HepG2 (cell line): ENCODE data around the gene HYAL2. TPM values are rescaled to one million over a fixed set of nuclear protein-coding genes. Genes with fewer than 3 reads are reported as not detected.

Experiments used
- AKNA ChIP-seq: sonication (generic); formaldehyde crosslinking; IDR thresholded peaks from 2 replicates; pipeline ENCODE4 v1.4.0; 2020; ENCODE audit warnings: missing genetic modification reagents, borderline replicate concordance
- CREB3 ChIP-seq: sonication (generic); formaldehyde crosslinking; IDR thresholded peaks from 2 replicates; pipeline ENCODE4 v1.5.0; 2020; ENCODE audit warnings: missing genetic modification reagents
- GATAD2A ChIP-seq: IDR thresholded peaks from 2 replicates; pipeline ENCODE4 v1.6.1; 2016
- HDAC6 ChIP-seq: fragments of 200-600 bp; sonication (generic); IDR thresholded peaks from 2 replicates; pipeline ENCODE4 v1.7.0; 2017; ENCODE audit warnings: mild to moderate bottlenecking, antibody characterized with exemption, low read length, low read depth
- HOXA7 ChIP-seq: sonication (generic); formaldehyde crosslinking; IDR thresholded peaks from 2 replicates; pipeline ENCODE4 v1.8.1; 2022; ENCODE audit warnings: mild to moderate bottlenecking, missing genetic modification reagents, moderate library complexity
- KDM5A ChIP-seq: fragments of 200-600 bp; sonication (generic); IDR thresholded peaks from 2 replicates; pipeline ENCODE4 v1.7.0; 2018; ENCODE audit warnings: antibody characterized with exemption, mild to moderate bottlenecking, low read length, borderline replicate concordance
- NRL ChIP-seq: sonication (generic); formaldehyde crosslinking; IDR thresholded peaks from 2 replicates; pipeline ENCODE4 v1.5.0; 2020; ENCODE audit warnings: missing genetic modification reagents, mild to moderate bottlenecking, moderate library complexity, borderline replicate concordance
- RERE ChIP-seq: IDR thresholded peaks from 2 replicates; pipeline ENCODE4 v1.6.1; 2016; ENCODE audit warnings: low read depth, missing genetic modification reagents, missing compliant biosample characterization
- SP1 ChIP-seq, 2 experiments: fragments of 450-650 bp in 1 of 2; sonication (generic) in 1 of 2; formaldehyde crosslinking in 1 of 2; IDR thresholded peaks; 2 replicates each; pipeline versions ENCODE4 v1.4.0 to v1.6.1; 2016 to 2020; ENCODE audit warnings: missing genetic modification reagents in 1 of 2
- TBX2 ChIP-seq: sonication (generic); formaldehyde crosslinking; IDR thresholded peaks from 2 replicates; pipeline ENCODE4 v1.5.0; 2020; ENCODE audit warnings: missing genetic modification reagents, mild to moderate bottlenecking, borderline replicate concordance
- ZNF274 ChIP-seq: sonication (generic); formaldehyde crosslinking; IDR thresholded peaks from 2 replicates; pipeline ENCODE4 v1.5.1; 2020; ENCODE audit warnings: mild to moderate bottlenecking, missing genetic modification reagents
- ZNF552 ChIP-seq: sonication (generic); formaldehyde crosslinking; IDR thresholded peaks from 2 replicates; pipeline ENCODE4 v1.9.0; 2022; ENCODE audit warnings: missing genetic modification reagents, mild to moderate bottlenecking, borderline replicate concordance
- ZNF598 ChIP-seq: sonication (generic); formaldehyde crosslinking; IDR thresholded peaks from 2 replicates; pipeline ENCODE4 v1.5.1; 2020; ENCODE audit warnings: mild to moderate bottlenecking, missing genetic modification reagents, borderline replicate concordance
- ZNF704 ChIP-seq: sonication (generic); formaldehyde crosslinking; IDR thresholded peaks from 2 replicates; pipeline ENCODE4 v1.8.1; 2023; ENCODE audit warnings: mild to moderate bottlenecking, inconsistent platforms, moderate library complexity, missing genetic modification reagents, borderline replicate concordance
- ZNF891 ChIP-seq: sonication (generic); formaldehyde crosslinking; IDR thresholded peaks from 2 replicates; pipeline ENCODE4 v1.5.0; 2020; ENCODE audit warnings: mild to moderate bottlenecking, missing genetic modification reagents
- polyA plus RNA-seq, 8 experiments: library from polyadenylated mRNA; depleted of rRNA in 3 of 8; stranded (reverse) in 7 of 8; unstranded in 1 of 8; fragments of >200 nt; fragmentation: Illumina TruSeq in 4 of 8; extraction: Trizol in 4 of 8; gene quantifications; 2 replicates each; pipeline versions ENCODE4 v1.2.1 to v1.2.3, GENCODE V29; 2011 to 2016; ENCODE audit warnings: low read depth in 4 of 8, missing spikeins in 1 of 8, mixed read lengths in 1 of 8; ENCODE audit not compliant: insufficient read depth in 1 of 8
- total RNA-seq, 5 experiments: library from RNA; depleted of rRNA; stranded (reverse); fragments of >200 nt; fragmentation: Illumina TruSeq; extraction: Trizol; gene quantifications; 2 replicates each; pipeline ENCODE4 v1.2.3, GENCODE V29; 2016; ENCODE audit warnings: low read depth in 1 of 5

Gene HYAL2
- total and polyA plus RNA-seq, 2 of the 13 experiments (the other 11 are each of a cell fraction or from before 2014, with no cell fraction given): 76.2 to 102 TPM

GRCh38 chr3:50358911-50359759 is 36.6 kb upstream of the HYAL2 start, which contains the start of gene TMEM115 (continued):
- no peak for TF ChIP-seq AKNA
- TF ChIP-seq ZNF598 (CRISPR knock-in tag): peak; percentile 70; the same call in 1 of the 2 replicates
- peak; percentile 92 for TF ChIP-seq NRL (CRISPR knock-in tag)
- TF ChIP-seq CREB3: peak; percentile 34; the same call in 1 of the 2 replicates
- peak; percentile 87; the same call in 1 of the 2 replicates for TF ChIP-seq ZNF552
- TF ChIP-seq ZNF891 (CRISPR knock-in tag): peak; percentile 85
- no peak for TF ChIP-seq HDAC6
- TF ChIP-seq HOXA7 (CRISPR knock-in tag): no peak
- peak; percentile 94 for TF ChIP-seq ZNF704 (CRISPR knock-in tag)
- no peak for TF ChIP-seq SP1 (IDR thresholded peaks at IDR 0.05)
- no peak for TF ChIP-seq SP1 (CRISPR knock-in tag; IDR thresholded peaks at IDR 0.05)
- peak; percentile 72; the same call in 1 of the 2 replicates for TF ChIP-seq ZNF274 (CRISPR knock-in tag)
- no peak for TF ChIP-seq RERE (CRISPR knock-in tag)
- TF ChIP-seq GATAD2A (CRISPR knock-in tag): 0 out of 2 replicates have a peak, but pooled peaks have one; percentile 15
- TF ChIP-seq TBX2 (CRISPR knock-in tag): peak; percentile 70
- no peak; the same call in none of the 2 replicates for TF ChIP-seq KDM5A
